ENCODE results near the gene ADRM1. TPM values are rescaled to one million over a fixed set of nuclear protein-coding genes. Genes with fewer than 3 reads are reported as not detected.

ADRM1 gene
- total RNA-seq, 1 experiment from 2014 or later = 160 TPM

- DNase-seq (ENCODE audit: low spot score) = no peak
- peaks cover 12% of the 10 kb centered on the region for H3K36me3 Mint-ChIP-seq
- CTCF ChIA-PET = no interaction called here
- no peaks in the 10 kb centered on the region for H3K9me3 Mint-ChIP-seq
- H3K4me3 Mint-ChIP-seq = no peak overlapping the region
- peaks cover 4% of the 10 kb centered on the region; the same call in 1 of the 2 replicates for H3K4me1 Mint-ChIP-seq
- POLR2A ChIA-PET = no interaction called here
- no peaks in the 10 kb centered on the region for H3K27me3 Mint-ChIP-seq (ENCODE audit: low read depth)
- TF ChIP-seq RORB (CRISPR knock-in tag; IDR thresholded peaks at IDR 0.05) (no peak), ZNF219 (CRISPR knock-in tag; IDR thresholded peaks at IDR 0.05; ENCODE audit: borderline replicate concordance) (no peak), E2F5 (CRISPR knock-in tag; IDR thresholded peaks at IDR 0.05) (no peak), NFE2L1 (CRISPR knock-in tag; IDR thresholded peaks at IDR 0.05) (no peak), NFYB (CRISPR knock-in tag; conservative IDR thresholded peaks at IDR 0.05; ENCODE audit: low read depth) (no peak), TP53 (CRISPR knock-in tag; IDR thresholded peaks at IDR 0.05) (no peak), ATF1 (CRISPR knock-in tag; IDR thresholded peaks at IDR 0.05) (no peak), TEAD4 (CRISPR knock-in tag; IDR thresholded peaks at IDR 0.05) (no peak), MXD4 (CRISPR knock-in tag; IDR thresholded peaks at IDR 0.05; ENCODE audit: borderline replicate concordance) (no peak)
- TF ChIP-seq, protein P1, sequence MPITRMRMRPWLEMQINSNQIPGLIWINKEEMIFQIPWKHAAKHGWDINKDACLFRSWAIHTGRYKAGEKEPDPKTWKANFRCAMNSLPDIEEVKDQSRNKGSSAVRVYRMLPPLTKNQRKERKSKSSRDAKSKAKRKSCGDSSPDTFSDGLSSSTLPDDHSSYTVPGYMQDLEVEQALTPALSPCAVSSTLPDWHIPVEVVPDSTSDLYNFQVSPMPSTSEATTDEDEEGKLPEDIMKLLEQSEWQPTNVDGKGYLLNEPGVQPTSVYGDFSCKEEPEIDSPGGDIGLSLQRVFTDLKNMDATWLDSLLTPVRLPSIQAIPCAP (CRISPR knock-in tag; IDR thresholded peaks at IDR 0.05) = no peak
- H3K27ac Mint-ChIP-seq = peak overlapping the region; percentile 37; the same call in 1 of the 2 replicates
- no peak for ATAC-seq
Observed at GRCh38 chr20:62255976-62256375, 46.8 kb upstream of the ADRM1 start.

- TF ChIP-seq ZNF138 (CRISPR knock-in tag; conservative IDR thresholded peaks at IDR 0.05) (no peak), GABPB1 (CRISPR knock-in tag; IDR thresholded peaks at IDR 0.05) (no peak), NFE2L1 (CRISPR knock-in tag; IDR thresholded peaks at IDR 0.05) (no peak), MAX (CRISPR knock-in tag; IDR thresholded peaks at IDR 0.05) (no peak), ZNF423 (CRISPR knock-in tag; IDR thresholded peaks at IDR 0.05) (no peak), ZNF512 (CRISPR knock-in tag; IDR thresholded peaks at IDR 0.05; ENCODE audit: borderline replicate concordance) (no peak), STAT6 (CRISPR knock-in tag; conservative IDR thresholded peaks at IDR 0.05; ENCODE audit: low read depth) (no peak), MXD4 (CRISPR knock-in tag; IDR thresholded peaks at IDR 0.05; ENCODE audit: borderline replicate concordance) (no peak), SMAD4 (CRISPR knock-in tag; IDR thresholded peaks at IDR 0.05) (no peak), GRHL2 (CRISPR knock-in tag; IDR thresholded peaks at IDR 0.05; ENCODE audit: insufficient replicate concordance, severe bottlenecking) (no peak), FOXK1 (CRISPR knock-in tag; IDR thresholded peaks at IDR 0.05) (no peak), ZNF671 (CRISPR knock-in tag; IDR thresholded peaks at IDR 0.05) (no peak), ZNF263 (CRISPR knock-in tag; IDR thresholded peaks at IDR 0.05; ENCODE audit: low read depth) (no peak), TEAD1 (CRISPR knock-in tag; IDR thresholded peaks at IDR 0.05) (no peak), IRF2 (CRISPR knock-in tag; IDR thresholded peaks at IDR 0.05; ENCODE audit: borderline replicate concordance, low read depth) (no peak)
- no peaks in the 10 kb centered on the region for H3K27me3 Mint-ChIP-seq (ENCODE audit: low read depth)
- H3K36me3 Mint-ChIP-seq = peaks cover 24% of the 10 kb centered on the region
- H3K9me3 Mint-ChIP-seq = no peaks in the 10 kb centered on the region
- CTCF ChIA-PET = interaction anchor here (1.5 kb wide), 1 partner anchor 41 kb away, joined by 4 read pairs; no protein-coding TSS in a partner anchor
- H3K4me3 Mint-ChIP-seq = no peak overlapping the region
- H3K27ac Mint-ChIP-seq = peak overlapping the region; percentile 65; the same call in 1 of the 2 replicates
- DNase-seq (ENCODE audit: low spot score) (no peak), ATAC-seq (no peak)
- POLR2A ChIA-PET = no interaction called here
- peaks cover 4% of the 10 kb centered on the region; the same call in 1 of the 2 replicates for H3K4me1 Mint-ChIP-seq
Observed at GRCh38 chr20:62258499-62259293, 44.1 kb upstream of the ADRM1 start.
